Measurements from ENCODE around the gene DHX35. TPM values are rescaled to one million over a fixed set of nuclear protein-coding genes. Genes with fewer than 3 reads are reported as not detected.

DHX35 gene
- total and polyA plus RNA-seq, 9 donors = 11.2 to 14.5 (median 12.0) TPM

- H3K4me1 ChIP-seq (ENCODE audit: insufficient read depth) = no peaks in the 10 kb centered on the region
- H3K27ac ChIP-seq = no peak overlapping the region
- H3K36me3 ChIP-seq = no peaks in the 10 kb centered on the region
- TF ChIP-seq EP300 (IDR thresholded peaks at IDR 0.05) = no peak
- no peak for TF ChIP-seq POLR2A (IDR thresholded peaks at IDR 0.05)
- TF ChIP-seq, protein P1, sequence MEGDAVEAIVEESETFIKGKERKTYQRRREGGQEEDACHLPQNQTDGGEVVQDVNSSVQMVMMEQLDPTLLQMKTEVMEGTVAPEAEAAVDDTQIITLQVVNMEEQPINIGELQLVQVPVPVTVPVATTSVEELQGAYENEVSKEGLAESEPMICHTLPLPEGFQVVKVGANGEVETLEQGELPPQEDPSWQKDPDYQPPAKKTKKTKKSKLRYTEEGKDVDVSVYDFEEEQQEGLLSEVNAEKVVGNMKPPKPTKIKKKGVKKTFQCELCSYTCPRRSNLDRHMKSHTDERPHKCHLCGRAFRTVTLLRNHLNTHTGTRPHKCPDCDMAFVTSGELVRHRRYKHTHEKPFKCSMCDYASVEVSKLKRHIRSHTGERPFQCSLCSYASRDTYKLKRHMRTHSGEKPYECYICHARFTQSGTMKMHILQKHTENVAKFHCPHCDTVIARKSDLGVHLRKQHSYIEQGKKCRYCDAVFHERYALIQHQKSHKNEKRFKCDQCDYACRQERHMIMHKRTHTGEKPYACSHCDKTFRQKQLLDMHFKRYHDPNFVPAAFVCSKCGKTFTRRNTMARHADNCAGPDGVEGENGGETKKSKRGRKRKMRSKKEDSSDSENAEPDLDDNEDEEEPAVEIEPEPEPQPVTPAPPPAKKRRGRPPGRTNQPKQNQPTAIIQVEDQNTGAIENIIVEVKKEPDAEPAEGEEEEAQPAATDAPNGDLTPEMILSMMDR (IDR thresholded peaks at IDR 0.05) = no peak
- no peaks in the 10 kb centered on the region for H3K27me3 ChIP-seq
- H3K9me3 ChIP-seq = no peaks in the 10 kb centered on the region
- WGBS, 3 donors = 53 to 61% (median 57%) methylated on average over 4 of the region's 4 CpGs
- no peak overlapping the region for H3K4me3 ChIP-seq
- intact Hi-C loops (cut with DNase I) = loop anchor here in 2 of 4 donors (10.0 kb wide), 2 partner anchors 1644 to 1914 kb away; no protein-coding TSS in a partner anchor
- no peak for DNase-seq
These were observed 88.4 kb downstream of the DHX35 start for GRCh38 chr20:39050555-39050902.

GRCh38 chr20:39052676-39053075 is 90.5 kb downstream of the DHX35 start:
- 83 to 93% (median 91%) methylated on average over 8 of the region's 8 CpGs for WGBS, 3 donors
- no peak for DNase-seq
- TF ChIP-seq POLR2A (IDR thresholded peaks at IDR 0.05) = no peak
- no peak for TF ChIP-seq EP300 (IDR thresholded peaks at IDR 0.05)
- TF ChIP-seq, protein P1 (IDR thresholded peaks at IDR 0.05) = no peak
- Histone ChIP-seq H3K9me3 (no peaks in the 10 kb centered on the region), H3K4me3 (no peak overlapping the region), H3K27me3 (no peaks in the 10 kb centered on the region), H3K4me1 (ENCODE audit: insufficient read depth) (no peaks in the 10 kb centered on the region), H3K27ac (no peak overlapping the region), H3K36me3 (no peaks in the 10 kb centered on the region)
- intact Hi-C loops (cut with DNase I) = loop anchor here in 2 of 4 donors (10.0 kb wide), 2 partner anchors 1642 to 1912 kb away; no protein-coding TSS in a partner anchor

- Histone ChIP-seq H3K27ac (no peak overlapping the region), H3K36me3 (no peaks in the 10 kb centered on the region), H3K4me3 (no peak overlapping the region), H3K27me3 (no peaks in the 10 kb centered on the region), H3K4me1 (ENCODE audit: insufficient read depth) (no peaks in the 10 kb centered on the region), H3K9me3 (no peaks in the 10 kb centered on the region)
- 65 to 68% (median 67%) methylated on average over 7 of the region's 7 CpGs for WGBS, 3 donors
- no peak for DNase-seq
- intact Hi-C loops (cut with DNase I) = loop anchor here in 2 of 4 donors (10.0 kb wide), 2 partner anchors 1638 to 1908 kb away; no protein-coding TSS in a partner anchor
- TF ChIP-seq POLR2A (IDR thresholded peaks at IDR 0.05) = no peak
- TF ChIP-seq, protein P1 (IDR thresholded peaks at IDR 0.05) = no peak
- TF ChIP-seq EP300 (IDR thresholded peaks at IDR 0.05) = no peak
These were observed 95.0 kb downstream of the DHX35 start for GRCh38 chr20:39057143-39057542.

- no peak for TF ChIP-seq POLR2A (IDR thresholded peaks at IDR 0.05)
- TF ChIP-seq EP300 (IDR thresholded peaks at IDR 0.05) = no peak
- TF ChIP-seq, protein P1 (IDR thresholded peaks at IDR 0.05) = no peak
- no peak for DNase-seq
- H3K4me3 ChIP-seq = no peak overlapping the region
- intact Hi-C loops (cut with DNase I) = loop anchor here in 2 of 4 donors (10.0 kb wide), 2 partner anchors 1637 to 1907 kb away; no protein-coding TSS in a partner anchor
- WGBS, 3 donors = 46 to 53% (median 49%) methylated on average over 4 of the region's 4 CpGs
- H3K9me3 ChIP-seq = no peaks in the 10 kb centered on the region
- H3K36me3 ChIP-seq = no peaks in the 10 kb centered on the region
- no peaks in the 10 kb centered on the region for H3K4me1 ChIP-seq (ENCODE audit: insufficient read depth)
- no peaks in the 10 kb centered on the region for H3K27me3 ChIP-seq
- H3K27ac ChIP-seq = no peak overlapping the region
These were observed 95.8 kb downstream of the DHX35 start for GRCh38 chr20:39057911-39058310.

All from ovary (tissue), 9 donors.